PFSK-1 (cell line): ENCODE results near the gene COL19A1.

Experiments
- FOXP2 ChIP-seq: optimal IDR thresholded peaks from 2 replicates; pipeline ENCODE3; 2011; ENCODE audit warnings: borderline replicate concordance, control low read depth, inconsistent platforms; ENCODE audit not compliant: insufficient read depth; ENCODE audit errors: extremely low read length, extremely low read depth
- POLR2AphosphoS5 ChIP-seq: IDR thresholded peaks from 2 replicates; pipeline ENCODE4 v1.6.1; 2012; ENCODE audit warnings: low read depth, mild to moderate bottlenecking, control low read depth, low read length, moderate library complexity
- SIN3A ChIP-seq: IDR thresholded peaks from 2 replicates; pipeline ENCODE4 v1.6.1; 2012; ENCODE audit warnings: mild to moderate bottlenecking, low read length, moderate library complexity, borderline replicate concordance; ENCODE audit not compliant: insufficient read depth
- TAF1 ChIP-seq: IDR thresholded peaks from 2 replicates; pipeline ENCODE4 v1.6.1; 2012; ENCODE audit warnings: low read length, control low read depth, borderline replicate concordance; ENCODE audit not compliant: insufficient read depth
- TF ChIP-seq, protein P1 (sequence below), 2 experiments: IDR thresholded peaks; 2 replicates each; pipeline versions ENCODE4 v1.6.1 to v1.8.0; 2011 to 2012; ENCODE audit warnings: low read depth in 2 of 2, low read length in 2 of 2, control low read depth in 1 of 2, inconsistent platforms in 1 of 2, mild to moderate bottlenecking in 1 of 2, moderate library complexity in 1 of 2; ENCODE audit not compliant: insufficient read depth in 1 of 2

DNA sequence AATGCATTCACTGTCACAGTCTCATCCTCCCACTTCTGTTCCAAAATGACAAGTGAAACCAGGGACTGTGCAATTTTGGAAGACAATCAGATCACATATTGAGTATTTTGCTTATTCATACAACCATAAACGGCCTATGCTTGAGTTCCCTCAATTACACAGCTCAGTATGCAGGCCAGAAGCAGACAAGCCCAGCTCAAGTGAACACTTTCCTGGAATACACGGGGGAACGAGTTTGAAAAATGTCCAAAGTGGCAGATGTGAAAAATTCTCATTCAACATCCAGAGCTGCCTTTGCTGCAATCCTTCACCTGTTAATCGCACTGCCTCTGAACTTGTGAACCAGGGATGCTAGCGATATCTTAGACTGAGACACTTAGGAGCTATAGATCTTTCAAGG is 246.4 kb downstream of the COL19A1 start:
- TF ChIP-seq SIN3A (no peak), POLR2AphosphoS5 (no peak), TAF1 (no peak), FOXP2 (no peak)
- TF ChIP-seq, protein P1, sequence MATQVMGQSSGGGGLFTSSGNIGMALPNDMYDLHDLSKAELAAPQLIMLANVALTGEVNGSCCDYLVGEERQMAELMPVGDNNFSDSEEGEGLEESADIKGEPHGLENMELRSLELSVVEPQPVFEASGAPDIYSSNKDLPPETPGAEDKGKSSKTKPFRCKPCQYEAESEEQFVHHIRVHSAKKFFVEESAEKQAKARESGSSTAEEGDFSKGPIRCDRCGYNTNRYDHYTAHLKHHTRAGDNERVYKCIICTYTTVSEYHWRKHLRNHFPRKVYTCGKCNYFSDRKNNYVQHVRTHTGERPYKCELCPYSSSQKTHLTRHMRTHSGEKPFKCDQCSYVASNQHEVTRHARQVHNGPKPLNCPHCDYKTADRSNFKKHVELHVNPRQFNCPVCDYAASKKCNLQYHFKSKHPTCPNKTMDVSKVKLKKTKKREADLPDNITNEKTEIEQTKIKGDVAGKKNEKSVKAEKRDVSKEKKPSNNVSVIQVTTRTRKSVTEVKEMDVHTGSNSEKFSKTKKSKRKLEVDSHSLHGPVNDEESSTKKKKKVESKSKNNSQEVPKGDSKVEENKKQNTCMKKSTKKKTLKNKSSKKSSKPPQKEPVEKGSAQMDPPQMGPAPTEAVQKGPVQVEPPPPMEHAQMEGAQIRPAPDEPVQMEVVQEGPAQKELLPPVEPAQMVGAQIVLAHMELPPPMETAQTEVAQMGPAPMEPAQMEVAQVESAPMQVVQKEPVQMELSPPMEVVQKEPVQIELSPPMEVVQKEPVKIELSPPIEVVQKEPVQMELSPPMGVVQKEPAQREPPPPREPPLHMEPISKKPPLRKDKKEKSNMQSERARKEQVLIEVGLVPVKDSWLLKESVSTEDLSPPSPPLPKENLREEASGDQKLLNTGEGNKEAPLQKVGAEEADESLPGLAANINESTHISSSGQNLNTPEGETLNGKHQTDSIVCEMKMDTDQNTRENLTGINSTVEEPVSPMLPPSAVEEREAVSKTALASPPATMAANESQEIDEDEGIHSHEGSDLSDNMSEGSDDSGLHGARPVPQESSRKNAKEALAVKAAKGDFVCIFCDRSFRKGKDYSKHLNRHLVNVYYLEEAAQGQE (IDR thresholded peaks at IDR 0.05; ENCODE audit: insufficient read depth in 1 of 2, low read depth in 2 of 2, low read length in 2 of 2): no peak
